GM19035 (cell line): Measurements from ENCODE around the gene ABRACL.

Experiments
- ATAC-seq: cut with Tn5 transposase; IDR thresholded peaks from one replicate; pipeline ENCODE4 v1.9.1; 2021; ENCODE audit not compliant: unreplicated experiment

The ABRACL gene

DNA sequence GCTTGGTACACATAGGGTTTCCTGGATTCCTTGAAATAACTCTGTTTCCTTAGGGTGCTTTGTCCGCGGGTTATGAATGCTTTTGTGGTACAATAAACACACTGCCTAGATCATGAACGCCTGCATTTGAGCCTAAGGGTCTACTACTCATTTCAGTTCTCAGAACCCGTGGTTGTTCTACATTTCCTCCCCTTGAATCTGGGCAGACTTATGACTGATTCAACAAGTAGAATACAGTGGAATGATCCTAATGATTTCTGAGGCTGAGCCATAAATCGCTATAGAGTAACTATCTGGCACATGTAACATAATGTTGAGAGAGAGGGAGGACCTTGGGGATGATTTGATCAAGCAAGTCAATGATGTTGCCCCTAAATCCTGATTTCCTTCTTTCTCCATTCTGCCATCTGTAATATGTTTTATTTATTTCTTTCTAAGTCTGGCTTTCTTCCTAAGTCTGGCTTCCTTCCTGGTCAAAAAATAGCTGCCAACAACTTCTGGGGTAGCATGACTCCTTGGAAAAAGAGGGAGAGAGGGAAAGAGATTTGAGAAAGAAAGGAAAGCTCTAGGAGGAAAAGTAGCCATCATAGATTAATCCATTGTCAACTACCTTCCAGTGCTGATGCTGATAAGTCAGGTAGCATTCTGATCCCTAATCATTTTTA, 23.0 kb downstream of the ABRACL start:
- no peak for ATAC-seq

- no peak for ATAC-seq
These were observed 24.8 kb downstream of the ABRACL start for GRCh38 chr6:139053382-139053781.

GRCh38 chr6:139054001-139054400, 25.5 kb downstream of the ABRACL start:
- no peak for ATAC-seq

DNA sequence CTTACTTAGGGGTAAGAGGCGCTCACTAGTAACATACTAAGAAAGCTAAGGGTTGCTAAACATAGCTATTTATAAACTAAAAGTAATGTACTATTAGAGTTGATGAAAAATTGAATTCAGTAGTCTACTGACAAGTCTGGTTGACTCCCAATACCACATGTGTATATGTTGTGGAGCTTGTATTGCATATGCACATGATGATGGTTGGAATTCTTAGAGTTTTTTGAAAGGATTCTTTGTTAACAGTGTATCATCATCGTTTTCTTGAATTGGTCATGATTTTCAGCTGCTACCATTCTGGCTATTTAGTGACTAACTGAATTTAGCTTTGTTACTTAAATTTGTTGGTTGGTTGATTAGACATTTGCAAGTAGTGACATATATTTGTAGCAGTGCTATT, 27.2 kb downstream of the ABRACL start:
- ATAC-seq = no peak

DNA sequence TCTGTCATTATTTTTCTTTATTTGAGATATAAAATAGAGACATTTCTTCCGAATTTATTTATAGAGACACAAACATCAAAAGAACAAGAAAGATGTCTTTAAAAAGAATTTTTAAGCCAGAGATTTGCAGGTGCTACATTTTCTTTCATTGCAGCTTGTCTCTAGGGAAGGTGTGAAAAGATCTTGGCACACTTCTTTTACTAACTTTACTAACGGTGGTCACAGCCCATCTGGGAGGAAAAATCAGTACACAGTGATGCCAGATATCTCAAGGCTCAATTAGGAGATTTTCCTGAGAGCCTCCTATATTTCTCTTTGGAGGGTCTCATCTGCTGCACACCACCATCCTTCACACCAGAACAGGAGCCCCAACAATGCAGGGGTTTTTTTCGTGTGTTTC, 29.5 kb downstream of the ABRACL start:
- ATAC-seq = no peak

GRCh38 chr6:139060332-139060731, 31.8 kb downstream of the ABRACL start:
- ATAC-seq = no peak

- ATAC-seq = no peak
These were observed 34.5 kb downstream of the ABRACL start for GRCh38 chr6:139062932-139063646.

DNA sequence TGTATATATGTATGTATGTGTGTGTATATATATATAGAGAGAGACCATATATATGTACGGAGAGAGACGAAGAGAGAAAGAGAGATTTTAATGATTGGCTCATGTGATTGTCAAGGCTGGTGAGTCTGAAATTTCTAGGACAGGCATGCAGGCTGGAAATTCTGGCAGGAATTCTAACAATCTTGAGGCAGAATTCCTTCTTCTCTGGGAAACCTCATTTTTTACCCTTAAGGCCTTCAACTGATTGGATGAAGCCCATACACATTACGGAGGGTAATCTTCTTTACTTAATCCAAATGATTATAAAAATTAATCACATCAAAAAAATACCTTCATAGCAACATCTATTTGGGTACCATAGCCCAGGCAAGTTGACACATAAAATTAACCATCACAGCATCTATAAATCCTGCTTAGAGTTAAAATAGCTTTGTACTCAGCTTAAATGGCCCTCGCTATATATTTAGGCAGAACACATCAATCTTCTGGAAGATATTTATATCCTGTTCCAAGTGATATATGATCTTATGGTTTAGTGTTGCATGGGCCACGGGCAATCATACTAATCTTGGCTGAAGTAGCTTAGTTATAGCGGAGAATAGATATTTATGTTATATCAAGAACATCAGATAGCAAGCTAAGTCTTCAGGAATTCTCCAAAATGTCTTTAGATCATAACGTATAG, 36.6 kb downstream of the ABRACL start:
- ATAC-seq = no peak

DNA sequence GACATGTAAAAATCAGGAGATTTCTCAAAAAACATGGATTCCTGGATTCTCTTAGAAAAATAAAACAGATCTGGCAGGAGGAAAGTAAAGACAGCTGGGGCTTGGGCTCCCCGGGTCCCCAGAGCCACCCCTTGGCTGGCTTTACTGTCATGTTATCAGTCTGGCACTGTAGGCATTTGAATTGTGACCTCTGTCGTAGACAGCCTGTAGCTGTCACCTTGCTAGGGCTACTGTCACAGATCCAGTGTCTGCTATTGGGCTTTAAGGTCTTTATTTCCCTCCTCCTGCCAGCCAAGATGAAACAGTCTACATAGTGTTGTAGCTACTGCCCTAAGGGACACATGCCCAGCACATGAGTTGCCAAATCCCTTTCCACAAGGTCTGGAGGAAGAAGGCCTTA, 37.5 kb downstream of the ABRACL start:
- no peak for ATAC-seq

- no peak for ATAC-seq
These were observed 40.3 kb downstream of the ABRACL start for GRCh38 chr6:139068846-139069245.

- ATAC-seq = no peak
These were observed 44.6 kb downstream of the ABRACL start for GRCh38 chr6:139073118-139073517.

GRCh38 chr6:139079018-139079417, 50.5 kb downstream of the ABRACL start:
- no peak for ATAC-seq

- no peak for ATAC-seq
These were observed 51.8 kb downstream of the ABRACL start for GRCh38 chr6:139080255-139080920.

DNA sequence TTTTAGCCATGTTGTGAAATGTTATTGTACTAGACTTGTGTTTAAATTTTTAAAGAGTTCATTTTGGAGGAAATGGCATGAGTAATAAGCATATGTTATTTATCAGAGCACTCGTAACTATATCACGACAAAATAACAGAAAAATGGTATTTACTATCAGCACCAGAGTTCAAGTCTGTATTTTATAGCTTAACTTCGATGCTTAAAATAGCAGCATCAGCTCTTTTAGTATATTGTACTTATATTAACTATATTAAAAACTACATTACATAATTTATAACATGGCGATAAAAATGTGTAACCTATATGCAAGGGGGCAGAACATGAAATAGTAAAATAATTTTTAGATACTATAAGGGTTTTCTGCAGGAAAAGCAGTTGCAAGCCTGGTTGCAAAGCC, 52.9 kb downstream of the ABRACL start:
- no peak for ATAC-seq

DNA sequence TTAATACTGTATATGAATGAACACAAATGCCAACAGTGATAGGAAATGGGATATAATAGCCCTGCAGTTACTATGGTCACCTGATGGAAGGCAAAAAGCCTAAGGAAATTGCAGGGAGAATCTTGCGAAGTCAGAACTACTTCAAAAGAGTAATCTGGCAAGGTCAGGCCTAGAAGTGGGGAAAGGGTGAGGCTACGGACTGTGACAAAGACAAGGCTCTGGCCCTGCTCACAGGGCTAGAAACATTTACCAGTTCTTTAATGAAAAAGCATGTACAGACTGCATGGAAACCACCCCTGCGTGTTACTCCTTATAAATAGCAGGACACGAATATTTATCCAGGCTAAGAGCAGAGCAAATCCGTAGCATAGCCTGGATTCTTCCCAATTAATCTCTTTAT, 53.8 kb downstream of the ABRACL start:
- ATAC-seq = no peak

DNA sequence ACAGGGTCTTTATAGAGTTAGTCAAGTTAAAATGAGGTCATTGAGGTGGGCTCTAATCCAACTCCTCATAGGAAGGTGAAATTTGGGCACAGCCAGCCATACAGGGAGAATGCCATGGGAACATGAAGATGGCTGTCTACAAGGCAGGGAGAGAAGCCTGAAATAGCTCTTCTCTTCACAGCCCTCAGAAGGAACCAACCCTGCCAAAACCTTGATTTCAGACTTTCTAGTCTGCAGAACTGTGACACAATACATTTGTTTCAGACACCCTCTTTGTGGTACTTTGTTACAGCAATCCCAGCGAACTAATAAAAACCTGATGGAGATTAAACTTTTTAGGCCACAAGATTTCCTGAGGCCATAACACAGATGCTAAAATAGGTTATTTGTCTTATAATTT, 63.3 kb downstream of the ABRACL start:
- no peak for ATAC-seq
